Activated CD4-positive, alpha-beta T cell treated with anti-CD3 and anti-CD28 coated beads for 24 hours (primary cell): ENCODE results near the gene EZH2.

Experiments used
- DNase-seq, 2 donors: peaks; one replicate each; pipeline ENCODE4 v3.0.0-alpha.2; 2020; ENCODE audit warnings: low read depth in 2 of 2

The EZH2 gene

DNA sequence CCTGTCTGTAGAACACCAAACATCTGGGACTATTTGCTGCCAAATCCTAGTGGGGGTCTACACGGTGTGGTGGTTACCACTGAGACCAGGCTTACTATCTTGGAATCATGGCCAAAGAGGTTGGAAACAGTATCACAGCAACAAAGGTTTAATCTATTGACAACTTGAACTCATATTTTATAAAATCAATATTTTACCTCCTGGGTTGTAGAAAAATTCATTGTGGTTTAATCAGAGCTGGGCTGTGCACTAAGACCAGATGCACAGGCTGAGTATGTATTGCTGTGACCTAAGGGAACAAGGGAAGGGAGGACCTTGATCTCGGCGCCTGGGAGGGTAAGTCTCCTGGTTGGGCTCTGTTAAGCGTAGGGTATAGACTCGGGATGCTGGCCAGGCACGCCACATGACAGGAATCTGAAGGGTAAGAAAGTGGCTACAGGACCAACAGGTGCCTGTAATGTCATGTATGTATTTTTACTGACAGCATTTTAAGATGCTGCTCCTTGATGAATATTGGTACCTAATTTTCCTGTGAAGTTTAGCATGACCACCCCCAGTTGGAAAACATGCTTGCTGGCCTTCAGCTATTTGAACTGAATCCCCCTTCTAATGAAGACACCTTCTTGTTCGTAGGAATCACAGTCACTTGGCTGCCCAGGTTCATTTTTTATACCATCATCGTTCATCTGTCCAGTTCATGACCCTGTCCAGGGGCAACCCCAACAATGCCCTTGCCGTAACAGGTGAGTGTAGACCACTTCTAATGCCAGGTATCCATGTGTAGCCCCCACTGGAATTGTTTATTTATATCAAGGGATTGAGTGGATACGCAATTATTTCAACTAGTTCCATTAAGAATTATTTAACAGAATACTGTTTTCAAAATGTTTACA lies 79.5 kb downstream of the EZH2 start:
- DNase-seq, result no peak

- DNase-seq, result no peak
Observed at GRCh38 chr7:148803094-148803493, 81.0 kb downstream of the EZH2 start.

DNA sequence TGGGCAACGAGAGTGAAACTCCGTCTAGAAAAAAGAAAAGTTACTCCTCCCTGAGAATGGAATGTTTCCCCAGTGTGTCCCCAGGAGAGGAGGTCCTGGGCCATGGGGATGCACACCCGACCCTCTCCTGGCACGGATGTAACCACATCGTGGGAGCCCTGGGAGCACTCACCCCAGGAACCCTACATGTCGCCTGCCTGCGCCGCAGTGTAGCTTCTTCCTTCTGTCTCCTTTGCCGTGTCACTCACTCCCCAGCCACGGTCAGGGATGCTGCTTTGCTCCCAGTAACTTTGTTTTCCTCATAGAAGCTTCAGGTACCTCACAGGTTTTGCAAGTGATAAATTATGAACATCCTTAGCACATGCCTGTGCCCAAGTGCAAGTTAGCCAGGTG lies 82.0 kb downstream of the EZH2 start:
- DNase-seq, result no peak

- no peak for DNase-seq
Observed at GRCh38 chr7:148800677-148801076, 83.4 kb downstream of the EZH2 start.

- no peak for DNase-seq
Observed at GRCh38 chr7:148799893-148800555, 84.1 kb downstream of the EZH2 start.

DNA sequence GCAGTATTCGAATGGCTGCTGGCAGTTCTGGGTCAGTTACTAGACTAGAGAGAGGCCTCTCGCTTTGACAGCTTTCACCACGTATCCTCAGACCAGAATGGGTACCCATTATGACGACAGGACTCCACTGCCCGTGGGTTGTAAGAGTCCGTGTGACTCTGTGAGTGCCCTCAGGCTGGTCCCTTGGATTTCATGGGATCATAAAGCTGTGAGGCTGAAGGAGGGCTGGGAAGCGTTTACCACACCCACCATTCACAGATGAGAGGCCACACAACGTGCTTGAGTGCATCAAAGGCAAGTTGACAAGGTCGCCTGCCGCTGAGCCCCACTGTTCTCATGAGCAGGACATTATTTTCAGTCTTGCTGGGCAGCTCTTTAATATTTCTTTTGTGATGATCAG lies 87.2 kb downstream of the EZH2 start:
- no peak for DNase-seq

- no peak for DNase-seq
Observed at GRCh38 chr7:148794476-148794875, 89.6 kb downstream of the EZH2 start.

GRCh38 chr7:148793590-148793989 lies 90.5 kb downstream of the EZH2 start:
- no peak for DNase-seq

- no peak for DNase-seq
Observed at GRCh38 chr7:148791546-148791945, 92.5 kb downstream of the EZH2 start.

DNA sequence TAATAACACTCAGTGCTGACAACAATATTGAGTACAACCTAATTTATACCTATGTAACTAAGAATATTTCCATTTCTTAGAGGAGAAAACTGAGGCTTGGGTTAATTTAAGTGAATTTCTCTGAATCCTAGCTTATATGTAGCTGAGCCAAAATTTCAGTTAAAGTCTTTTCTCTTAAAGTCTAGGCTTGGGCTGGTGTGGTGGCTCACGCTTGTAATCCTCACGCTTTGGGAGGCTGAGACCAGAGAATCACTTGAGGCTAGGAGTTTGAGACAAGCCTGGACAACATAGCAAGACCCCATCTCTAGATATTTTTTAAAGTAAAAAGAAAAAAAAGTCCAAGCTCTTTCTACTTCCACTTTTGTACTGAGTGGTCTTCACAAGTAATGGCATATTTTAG lies 93.2 kb downstream of the EZH2 start:
- no peak for DNase-seq

GRCh38 chr7:148790131-148790726 lies 93.9 kb downstream of the EZH2 start:
- no peak for DNase-seq

- no peak for DNase-seq
Observed at GRCh38 chr7:148789220-148789619, 94.9 kb downstream of the EZH2 start.

GRCh38 chr7:148787571-148788295 lies 96.4 kb downstream of the EZH2 start:
- DNase-seq, result no peak

DNA sequence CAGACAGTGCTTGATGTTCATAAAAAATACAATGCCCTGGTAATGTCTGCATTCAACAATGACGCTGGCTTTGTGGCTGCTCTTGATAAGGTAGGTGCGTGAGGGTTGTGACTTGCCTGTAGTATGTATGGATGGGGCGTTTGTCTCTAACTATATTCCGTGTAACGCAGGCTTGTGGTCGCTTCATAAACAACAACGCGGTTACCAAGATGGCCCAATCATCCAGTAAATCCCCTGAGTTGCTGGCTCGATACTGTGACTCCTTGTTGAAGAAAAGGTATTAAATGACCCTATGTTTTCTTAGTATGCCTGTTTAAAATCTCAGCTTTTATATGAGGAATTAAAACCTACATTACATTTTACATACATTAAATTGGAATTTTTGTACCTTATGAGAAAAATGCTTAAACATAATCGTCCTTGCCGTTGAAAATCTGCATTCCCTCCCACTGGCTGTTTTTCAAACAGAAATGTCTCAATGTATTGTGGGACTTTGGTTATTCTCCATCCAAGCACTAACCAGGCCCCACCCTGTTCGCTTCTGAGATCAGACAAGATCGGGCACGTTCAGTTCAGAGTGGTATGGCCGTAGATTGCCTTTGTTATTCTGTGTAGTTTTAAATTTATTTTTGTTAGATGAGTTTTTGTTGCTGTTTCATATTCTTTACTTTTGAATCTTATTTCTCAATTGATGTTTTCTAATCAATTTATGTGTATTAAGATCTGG lies 100.1 kb downstream of the EZH2 start:
- DNase-seq, result no peak

- DNase-seq, result no peak
Observed at GRCh38 chr7:148782757-148783456, 101.2 kb downstream of the EZH2 start.

GRCh38 chr7:148774471-148774870 lies 109.6 kb downstream of the EZH2 start:
- DNase-seq, result no peak

- DNase-seq, result no peak
Observed at GRCh38 chr7:148773334-148773733, 110.8 kb downstream of the EZH2 start.

- DNase-seq, result peak in 1 of 2 donors; percentile 6
Observed at GRCh38 chr7:148772297-148773089, 111.6 kb downstream of the EZH2 start.

DNA sequence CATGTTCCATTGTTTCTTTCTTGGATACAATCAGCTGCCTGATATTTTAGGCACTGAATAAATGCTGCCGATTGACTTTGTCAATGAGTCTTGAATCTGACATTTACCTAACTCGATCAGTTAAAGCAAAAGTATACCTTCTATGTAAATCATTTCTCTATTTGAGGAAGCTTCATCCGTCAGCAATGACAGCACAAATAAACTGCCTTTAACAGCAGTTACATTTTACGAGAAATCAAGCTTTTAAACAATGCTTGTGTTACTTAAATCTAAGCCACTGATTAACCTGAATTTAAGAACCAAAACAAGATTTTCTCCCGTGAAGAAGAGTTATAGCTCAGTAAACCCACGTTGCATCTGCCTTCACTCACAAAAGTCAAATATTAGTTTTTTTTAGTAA lies 114.1 kb downstream of the EZH2 start:
- DNase-seq, result no peak

GRCh38 chr7:148763622-148764021 lies 120.5 kb downstream of the EZH2 start:
- no peak for DNase-seq
